Esophagus squamous epithelium (tissue), 4 donors: ENCODE results near the gene MLLT1.

Experiments used
- CTCF ChIP-seq, 6 experiments: fragments of 450-650 bp in 4 of 6; fragments of 200-600 bp in 2 of 6; sonication (generic) in 2 of 6; IDR thresholded peaks; one replicate each; pipeline ENCODE4 v1.5.1; 2016 to 2019; ENCODE audit warnings: antibody characterized with exemption in 6 of 6, mild to moderate bottlenecking in 4 of 6, moderate library complexity in 4 of 6
- POLR2A ChIP-seq, 4 donors: fragments of 450-650 bp; IDR thresholded peaks; one replicate each; pipeline ENCODE4 v1.6.1; 2017; ENCODE audit warnings: antibody characterized with exemption in 4 of 4, mild to moderate bottlenecking in 4 of 4, moderate library complexity in 3 of 4

GRCh38 chr19:6234527-6234926, 45.2 kb downstream of the MLLT1 start:
- TF ChIP-seq CTCF (IDR thresholded peaks at IDR 0.05) (no peak), POLR2A (IDR thresholded peaks at IDR 0.05) (no peak)
